ENCODE results near the gene ZGRF1.

Gene ZGRF1

DNA sequence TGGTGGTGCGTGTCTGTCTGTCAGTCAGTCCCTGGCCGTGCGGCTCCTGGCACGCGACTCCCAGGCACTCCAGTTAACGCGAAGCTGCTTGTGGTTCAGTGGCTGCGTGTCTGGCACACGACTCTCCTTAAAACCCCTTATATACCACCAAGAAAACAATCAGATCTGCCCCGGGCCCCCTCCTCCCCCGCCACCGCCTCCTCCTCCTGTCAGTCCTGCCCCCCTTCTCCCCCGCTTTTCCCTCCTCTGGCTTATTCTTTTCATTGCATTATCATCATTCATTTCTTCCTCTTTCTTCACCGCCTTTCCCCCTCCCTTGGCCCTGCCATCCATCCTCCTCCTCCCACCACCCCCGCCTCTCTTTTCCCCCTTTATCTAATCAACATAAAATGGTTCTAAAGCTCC lies 120.6 kb downstream of the ZGRF1 start, which contains the start of gene NEUROG2:
NEUROG2 (minus strand) TSS at position 115 of the 405 bp plus-strand sequence. CDS start 705 bp downstream, outside the sequence.
- DNase-seq = no peak
- Histone ChIP-seq H3K9me2 (replicated peaks; ENCODE audit: insufficient read depth, low read length) (no peaks in the 10 kb centered on the region), H3K27ac (ENCODE audit: low read length) (no peak within 1 kb of the TSS), H3K4me3 (ENCODE audit: low read length) (peak within 1 kb of the TSS; percentile 71), H3K4me1 (ENCODE audit: low read length) (peaks cover 6% of the 10 kb centered on the region; the same call in 1 of the 2 replicates), H3K9me3 (replicated peaks; ENCODE audit: insufficient read depth, low read length) (no peaks in the 10 kb centered on the region), H3K36me3 (replicated peaks; ENCODE audit: insufficient read depth, low read length) (no peaks in the 10 kb centered on the region), H3K4me2 (ENCODE audit: low read depth, low read length) (peak within 1 kb of the TSS; percentile 100), H3K79me2 (ENCODE audit: low read length) (no peaks in the 10 kb centered on the region), H4K20me1 (ENCODE audit: insufficient read depth, low read length) (no peaks in the 10 kb centered on the region), H3K9ac (ENCODE audit: low read length) (peak within 1 kb of the TSS; percentile 36; the same call in 1 of the 2 replicates), H3K27me3 (replicated peaks; ENCODE audit: insufficient read depth, low read length) (peaks cover 36% of the 10 kb centered on the region), H2AFZ (ENCODE audit: low read length) (peak within 1 kb of the TSS; percentile 96), H3F3A (ENCODE audit: insufficient read depth, low read length) (peaks cover 27% of the 10 kb centered on the region)
- TF ChIP-seq EZH2 (optimal IDR thresholded peaks at IDR 0.05; ENCODE audit: low read depth, low read length) (no peak), EZH2phosphoT487 (IDR thresholded peaks at IDR 0.05; ENCODE audit: low read length) (no peak)
- TF ChIP-seq, protein P1, sequence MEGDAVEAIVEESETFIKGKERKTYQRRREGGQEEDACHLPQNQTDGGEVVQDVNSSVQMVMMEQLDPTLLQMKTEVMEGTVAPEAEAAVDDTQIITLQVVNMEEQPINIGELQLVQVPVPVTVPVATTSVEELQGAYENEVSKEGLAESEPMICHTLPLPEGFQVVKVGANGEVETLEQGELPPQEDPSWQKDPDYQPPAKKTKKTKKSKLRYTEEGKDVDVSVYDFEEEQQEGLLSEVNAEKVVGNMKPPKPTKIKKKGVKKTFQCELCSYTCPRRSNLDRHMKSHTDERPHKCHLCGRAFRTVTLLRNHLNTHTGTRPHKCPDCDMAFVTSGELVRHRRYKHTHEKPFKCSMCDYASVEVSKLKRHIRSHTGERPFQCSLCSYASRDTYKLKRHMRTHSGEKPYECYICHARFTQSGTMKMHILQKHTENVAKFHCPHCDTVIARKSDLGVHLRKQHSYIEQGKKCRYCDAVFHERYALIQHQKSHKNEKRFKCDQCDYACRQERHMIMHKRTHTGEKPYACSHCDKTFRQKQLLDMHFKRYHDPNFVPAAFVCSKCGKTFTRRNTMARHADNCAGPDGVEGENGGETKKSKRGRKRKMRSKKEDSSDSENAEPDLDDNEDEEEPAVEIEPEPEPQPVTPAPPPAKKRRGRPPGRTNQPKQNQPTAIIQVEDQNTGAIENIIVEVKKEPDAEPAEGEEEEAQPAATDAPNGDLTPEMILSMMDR (IDR thresholded peaks at IDR 0.05; ENCODE audit: low read length) = no peak

DNA sequence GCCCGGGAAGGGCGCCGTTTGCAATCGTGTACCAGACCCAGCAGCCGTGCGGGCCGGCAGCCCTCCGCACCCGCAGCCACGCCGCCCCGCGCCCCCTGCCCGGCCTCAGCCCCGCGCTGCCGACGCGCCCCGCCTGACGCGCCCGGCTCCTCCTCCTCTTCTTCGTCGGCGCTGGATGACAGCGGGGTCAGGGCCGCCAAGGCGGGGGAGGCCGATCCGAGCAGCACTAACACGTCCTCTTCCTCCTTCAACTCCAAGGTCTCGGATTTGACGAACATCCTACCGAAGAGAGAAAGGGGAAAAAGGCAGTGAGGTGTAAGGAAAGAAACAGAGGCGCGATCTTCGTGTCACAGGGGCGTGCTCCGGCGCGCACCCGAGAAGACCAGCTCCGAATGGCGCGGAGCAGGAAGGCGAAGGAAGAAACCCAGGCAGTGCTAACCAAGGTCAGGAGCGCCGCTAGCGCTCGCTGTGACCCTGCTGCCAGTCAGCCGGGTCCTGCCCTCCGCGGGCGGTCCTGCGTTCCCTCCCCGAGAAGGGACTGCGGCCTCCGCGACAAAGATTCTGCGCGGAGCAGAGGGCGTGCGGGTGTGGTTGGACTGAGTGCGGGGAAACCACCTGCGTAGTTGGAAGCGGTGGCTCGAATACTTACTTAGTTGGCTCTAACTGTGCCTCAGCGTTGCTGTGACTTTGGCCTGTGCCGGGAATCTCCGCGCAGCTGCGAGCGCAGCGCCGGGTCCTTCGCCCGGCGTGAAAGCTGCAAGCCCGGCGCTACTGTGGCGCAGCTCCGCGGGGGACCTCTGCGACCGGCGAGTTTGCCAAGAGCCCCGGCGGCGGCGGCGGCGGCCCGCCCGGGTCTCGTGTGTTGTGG lies 121.3 kb downstream of the ZGRF1 start:
- H3F3A ChIP-seq (ENCODE audit: insufficient read depth, low read length) = peaks cover 27% of the 10 kb centered on the region
- peaks cover 6% of the 10 kb centered on the region; the same call in 1 of the 2 replicates for H3K4me1 ChIP-seq (ENCODE audit: low read length)
- no peaks in the 10 kb centered on the region for H3K9me2 ChIP-seq (replicated peaks; ENCODE audit: insufficient read depth, low read length)
- H3K9me3 ChIP-seq (replicated peaks; ENCODE audit: insufficient read depth, low read length) = no peaks in the 10 kb centered on the region
- no peaks in the 10 kb centered on the region for H4K20me1 ChIP-seq (ENCODE audit: insufficient read depth, low read length)
- H3K27ac ChIP-seq (ENCODE audit: low read length) = no peak overlapping the region
- peak; percentile 50 for DNase-seq
- H3K4me2 ChIP-seq (ENCODE audit: low read depth, low read length) = peak overlapping the region; percentile 100
- TF ChIP-seq, protein P1 (IDR thresholded peaks at IDR 0.05; ENCODE audit: low read length) = no peak
- TF ChIP-seq EZH2phosphoT487 (IDR thresholded peaks at IDR 0.05; ENCODE audit: low read length) (no peak), EZH2 (optimal IDR thresholded peaks at IDR 0.05; ENCODE audit: low read depth, low read length) (no peak)
- H3K79me2 ChIP-seq (ENCODE audit: low read length) = no peaks in the 10 kb centered on the region
- H3K9ac ChIP-seq (ENCODE audit: low read length) = peak overlapping the region; percentile 36; the same call in 1 of the 2 replicates
- peak overlapping the region; percentile 71 for H3K4me3 ChIP-seq (ENCODE audit: low read length)
- H3K27me3 ChIP-seq (replicated peaks; ENCODE audit: insufficient read depth, low read length) = peaks cover 29% of the 10 kb centered on the region
- peak overlapping the region; percentile 96 for H2AFZ ChIP-seq (ENCODE audit: low read length)
- no peaks in the 10 kb centered on the region for H3K36me3 ChIP-seq (replicated peaks; ENCODE audit: insufficient read depth, low read length)

DNA sequence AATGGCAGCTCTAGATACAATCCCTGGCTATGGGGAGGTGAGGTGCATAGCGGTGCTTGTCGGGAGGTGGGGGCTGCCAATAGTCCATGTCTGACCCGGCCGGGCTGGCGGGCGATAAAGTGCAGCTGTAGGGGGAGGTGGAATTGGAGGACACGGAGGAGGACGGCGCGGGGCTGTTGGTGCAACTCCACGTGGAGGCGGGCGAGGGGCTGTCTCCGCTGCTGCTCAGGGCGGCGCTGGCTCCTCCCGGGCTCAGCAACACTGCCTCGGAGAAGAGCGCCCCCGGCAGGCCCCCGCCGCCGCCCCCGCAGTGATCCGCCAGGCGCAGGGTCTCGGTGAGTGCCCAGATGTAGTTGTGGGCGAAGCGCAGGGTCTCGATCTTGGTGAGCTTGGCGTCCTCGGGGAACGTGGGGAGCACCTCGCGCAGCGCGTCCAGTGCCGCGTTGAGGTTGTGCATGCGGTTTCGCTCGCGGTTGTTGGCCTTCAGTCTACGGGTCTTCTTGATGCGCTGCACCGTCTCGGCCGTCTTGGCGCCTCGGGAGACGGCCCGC lies 122.0 kb downstream of the ZGRF1 start:
- no peak overlapping the region for H3K9ac ChIP-seq (ENCODE audit: low read length)
- H3K36me3 ChIP-seq (replicated peaks; ENCODE audit: insufficient read depth, low read length) = no peaks in the 10 kb centered on the region
- peak overlapping the region; percentile 83 for H2AFZ ChIP-seq (ENCODE audit: low read length)
- no peaks in the 10 kb centered on the region for H3K79me2 ChIP-seq (ENCODE audit: low read length)
- peak; percentile 25 for DNase-seq
- peaks cover 6% of the 10 kb centered on the region; the same call in 1 of the 2 replicates for H3K4me1 ChIP-seq (ENCODE audit: low read length)
- TF ChIP-seq, protein P1 (IDR thresholded peaks at IDR 0.05; ENCODE audit: low read length) = peak; percentile 12; the same call in 1 of the 2 replicates
- no peak for TF ChIP-seq EZH2phosphoT487 (IDR thresholded peaks at IDR 0.05; ENCODE audit: low read length)
- H3K4me2 ChIP-seq (ENCODE audit: low read depth, low read length) = peak overlapping the region; percentile 100
- peaks cover 27% of the 10 kb centered on the region for H3F3A ChIP-seq (ENCODE audit: insufficient read depth, low read length)
- H4K20me1 ChIP-seq (ENCODE audit: insufficient read depth, low read length) = no peaks in the 10 kb centered on the region
- H3K4me3 ChIP-seq (ENCODE audit: low read length) = peak overlapping the region; percentile 71
- no peak overlapping the region for H3K27ac ChIP-seq (ENCODE audit: low read length)
- peaks cover 22% of the 10 kb centered on the region for H3K27me3 ChIP-seq (replicated peaks; ENCODE audit: insufficient read depth, low read length)
- no peaks in the 10 kb centered on the region for H3K9me2 ChIP-seq (replicated peaks; ENCODE audit: insufficient read depth, low read length)
- H3K9me3 ChIP-seq (replicated peaks; ENCODE audit: insufficient read depth, low read length) = no peaks in the 10 kb centered on the region
